CD4-positive, alpha-beta T cell treated with Interleukin-2 at 100 ng/mL for 4 hours (primary cell): ENCODE data around the gene EPM2A.

Experiments used
- DNase-seq: peaks from one replicate; pipeline ENCODE4 v3.0.0-alpha.2; 2020; ENCODE audit warnings: low spot score

The EPM2A gene

DNA sequence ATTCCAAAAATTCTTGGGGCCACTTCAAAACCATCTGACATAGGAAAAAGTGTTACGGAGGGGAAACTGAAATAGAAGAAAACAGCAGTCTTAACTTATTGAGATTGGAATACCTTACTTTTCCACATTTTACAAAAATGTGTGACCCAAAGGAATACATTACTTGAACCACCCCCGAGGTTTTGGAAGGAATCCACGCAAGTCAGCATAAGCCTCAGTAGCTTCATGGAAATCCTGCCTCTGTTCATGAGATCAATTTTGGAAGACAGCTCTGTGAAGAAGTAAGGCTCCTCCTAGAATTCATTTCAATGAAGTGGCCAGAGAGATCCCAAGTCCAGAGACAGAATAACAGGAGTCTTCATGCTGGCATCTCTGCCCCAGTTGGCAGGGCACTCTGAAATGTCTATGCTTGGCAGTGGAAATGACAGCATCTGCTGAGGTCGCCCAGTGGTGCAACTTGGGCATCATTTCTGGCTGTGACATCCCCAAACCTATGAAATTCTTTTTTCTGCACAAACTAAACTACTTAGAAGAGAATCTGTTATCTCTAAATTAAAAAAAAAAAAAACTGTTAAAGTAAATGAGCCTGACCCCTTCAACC is 132.5 kb downstream of the EPM2A start:
- DNase-seq = no peak

GRCh38 chr6:145601397-145601796 is 133.9 kb downstream of the EPM2A start:
- DNase-seq = no peak

GRCh38 chr6:145600299-145600698 is 135.0 kb downstream of the EPM2A start:
- no peak for DNase-seq

DNA sequence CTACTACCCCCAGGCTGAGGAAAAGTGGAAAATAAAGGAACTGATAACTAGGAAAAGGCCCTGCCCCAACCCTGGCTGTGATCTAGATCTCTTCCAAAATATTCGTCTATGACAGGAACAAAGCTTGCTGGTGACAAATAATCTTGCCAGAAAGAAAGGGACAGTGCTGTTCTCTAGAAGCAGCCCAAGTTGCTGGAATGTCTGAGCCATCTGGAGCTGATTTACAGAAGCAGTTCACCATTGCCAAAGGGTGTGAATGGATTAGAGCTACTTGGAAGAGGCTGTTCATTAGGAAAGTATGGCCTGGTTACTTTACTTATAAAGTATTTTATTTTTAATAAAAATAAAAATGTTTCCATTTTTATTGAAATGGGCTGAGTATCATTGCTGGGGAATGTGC is 146.3 kb downstream of the EPM2A start:
- DNase-seq = no peak

DNA sequence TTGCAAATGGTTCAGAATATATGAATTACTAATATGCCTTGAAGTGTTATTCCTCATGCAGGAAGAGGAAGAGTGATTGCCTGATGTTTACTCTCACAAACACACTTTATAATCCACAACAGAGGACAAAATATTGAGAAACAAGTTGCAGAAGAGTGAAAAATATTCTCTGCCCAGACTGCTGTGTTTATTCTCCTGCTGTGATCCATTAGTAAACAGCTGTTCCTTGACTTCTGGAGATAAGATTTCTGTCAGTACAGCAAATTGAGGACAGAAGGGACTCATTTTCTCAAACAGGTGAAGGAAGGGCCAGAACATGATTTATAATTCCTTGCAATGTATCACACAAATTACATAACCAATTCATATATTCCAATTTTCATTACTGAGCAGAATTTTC is 148.0 kb downstream of the EPM2A start:
- DNase-seq = no peak

GRCh38 chr6:145583753-145584152 is 151.6 kb downstream of the EPM2A start:
- no peak for DNase-seq
